ENCODE measurements around the gene CCDC87.
"Not testable (repeated sequence)": the region's sequence is repeated elsewhere in the genome, so short reads cannot be mapped to it uniquely, and the experiment has no call there.

Gene CCDC87, protein sequence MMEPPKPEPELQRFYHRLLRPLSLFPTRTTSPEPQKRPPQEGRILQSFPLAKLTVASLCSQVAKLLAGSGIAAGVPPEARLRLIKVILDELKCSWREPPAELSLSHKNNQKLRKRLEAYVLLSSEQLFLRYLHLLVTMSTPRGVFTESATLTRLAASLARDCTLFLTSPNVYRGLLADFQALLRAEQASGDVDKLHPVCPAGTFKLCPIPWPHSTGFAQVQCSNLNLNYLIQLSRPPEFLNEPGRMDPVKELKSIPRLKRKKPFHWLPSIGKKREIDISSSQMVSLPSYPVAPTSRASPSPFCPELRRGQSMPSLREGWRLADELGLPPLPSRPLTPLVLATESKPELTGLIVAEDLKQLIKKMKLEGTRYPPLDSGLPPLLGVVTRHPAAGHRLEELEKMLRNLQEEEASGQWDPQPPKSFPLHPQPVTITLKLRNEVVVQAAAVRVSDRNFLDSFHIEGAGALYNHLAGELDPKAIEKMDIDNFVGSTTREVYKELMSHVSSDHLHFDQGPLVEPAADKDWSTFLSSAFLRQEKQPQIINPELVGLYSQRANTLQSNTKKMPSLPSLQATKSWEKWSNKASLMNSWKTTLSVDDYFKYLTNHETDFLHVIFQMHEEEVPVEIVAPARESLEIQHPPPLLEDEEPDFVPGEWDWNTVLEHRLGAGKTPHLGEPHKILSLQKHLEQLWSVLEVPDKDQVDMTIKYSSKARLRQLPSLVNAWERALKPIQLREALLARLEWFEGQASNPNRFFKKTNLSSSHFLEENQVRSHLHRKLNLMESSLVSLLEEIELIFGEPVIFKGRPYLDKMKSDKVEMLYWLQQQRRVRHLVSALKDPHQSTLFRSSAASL

DNA sequence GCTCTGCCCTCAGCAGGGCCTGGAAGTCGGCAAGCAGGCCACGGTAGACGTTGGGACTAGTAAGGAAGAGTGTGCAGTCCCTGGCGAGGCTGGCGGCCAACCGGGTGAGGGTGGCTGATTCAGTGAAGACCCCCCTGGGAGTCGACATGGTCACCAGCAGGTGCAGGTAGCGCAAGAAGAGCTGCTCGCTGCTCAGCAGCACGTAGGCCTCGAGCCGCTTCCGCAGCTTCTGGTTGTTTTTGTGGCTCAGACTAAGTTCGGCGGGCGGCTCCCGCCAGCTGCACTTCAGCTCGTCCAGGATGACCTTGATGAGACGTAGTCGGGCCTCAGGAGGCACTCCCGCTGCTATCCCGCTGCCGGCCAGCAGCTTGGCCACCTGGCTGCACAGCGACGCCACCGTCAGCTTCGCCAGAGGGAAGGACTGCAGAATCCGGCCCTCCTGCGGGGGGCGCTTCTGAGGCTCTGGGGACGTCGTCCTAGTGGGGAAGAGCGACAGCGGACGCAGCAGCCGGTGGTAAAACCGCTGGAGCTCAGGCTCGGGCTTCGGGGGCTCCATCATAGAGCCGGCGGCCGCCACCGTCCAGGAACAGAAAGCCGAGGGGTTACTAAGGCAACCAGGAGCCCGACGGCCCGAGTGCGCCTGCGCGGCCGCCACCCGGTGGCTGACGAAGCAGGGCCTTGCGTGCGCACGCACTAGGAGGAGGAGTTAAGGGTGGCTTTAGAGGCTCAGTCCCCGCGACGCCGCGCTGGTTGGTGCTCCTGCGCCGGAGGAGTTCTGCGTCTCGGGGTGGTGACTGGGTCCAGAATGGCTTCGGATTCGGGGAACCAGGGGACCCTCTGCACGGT, at the start of gene CCDC87, which contains the start of gene CCS:
Gene CCDC87, minus strand, starts transcription at position 607 of the 846 bp plus-strand sequence. Its CDS starts 48 bp downstream, at position 559.
Gene CCS, plus strand, starts transcription at position 729 of the 846 bp plus-strand sequence. Its CDS starts 77 bp downstream, at position 806.
- peak; percentile 98 to 99 for DNase-seq (ENCODE audit: low read depth in 2 of 2)

GRCh38 chr11:66641834-66642233, 49.0 kb upstream of the CCDC87 start:
- DNase-seq (ENCODE audit: low read depth in 2 of 2) = no peak

DNA sequence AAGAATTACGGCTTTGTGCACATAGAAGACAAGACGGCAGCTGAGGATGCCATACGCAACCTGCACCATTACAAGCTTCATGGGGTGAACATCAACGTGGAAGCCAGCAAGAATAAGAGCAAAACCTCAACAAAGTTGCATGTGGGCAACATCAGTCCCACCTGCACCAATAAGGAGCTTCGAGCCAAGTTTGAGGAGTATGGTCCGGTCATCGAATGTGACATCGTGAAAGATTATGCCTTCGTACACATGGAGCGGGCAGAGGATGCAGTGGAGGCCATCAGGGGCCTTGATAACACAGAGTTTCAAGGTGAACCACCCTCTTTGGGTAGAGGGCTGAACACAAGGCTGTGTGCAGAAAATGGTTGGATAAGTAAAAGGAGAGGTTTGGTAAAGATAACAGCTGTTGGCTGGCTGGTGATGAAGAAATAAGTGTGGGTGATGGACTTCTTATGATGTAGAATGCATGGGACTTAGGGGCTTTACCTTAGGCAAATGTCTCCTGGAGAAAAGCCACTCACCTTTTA, 47.0 kb upstream of the CCDC87 start:
- not testable (repeated sequence) for DNase-seq (ENCODE audit: low read depth in 2 of 2)

GRCh38 chr11:66639066-66639813, 46.4 kb upstream of the CCDC87 start:
- DNase-seq (ENCODE audit: low read depth in 2 of 2) = no peak

DNA sequence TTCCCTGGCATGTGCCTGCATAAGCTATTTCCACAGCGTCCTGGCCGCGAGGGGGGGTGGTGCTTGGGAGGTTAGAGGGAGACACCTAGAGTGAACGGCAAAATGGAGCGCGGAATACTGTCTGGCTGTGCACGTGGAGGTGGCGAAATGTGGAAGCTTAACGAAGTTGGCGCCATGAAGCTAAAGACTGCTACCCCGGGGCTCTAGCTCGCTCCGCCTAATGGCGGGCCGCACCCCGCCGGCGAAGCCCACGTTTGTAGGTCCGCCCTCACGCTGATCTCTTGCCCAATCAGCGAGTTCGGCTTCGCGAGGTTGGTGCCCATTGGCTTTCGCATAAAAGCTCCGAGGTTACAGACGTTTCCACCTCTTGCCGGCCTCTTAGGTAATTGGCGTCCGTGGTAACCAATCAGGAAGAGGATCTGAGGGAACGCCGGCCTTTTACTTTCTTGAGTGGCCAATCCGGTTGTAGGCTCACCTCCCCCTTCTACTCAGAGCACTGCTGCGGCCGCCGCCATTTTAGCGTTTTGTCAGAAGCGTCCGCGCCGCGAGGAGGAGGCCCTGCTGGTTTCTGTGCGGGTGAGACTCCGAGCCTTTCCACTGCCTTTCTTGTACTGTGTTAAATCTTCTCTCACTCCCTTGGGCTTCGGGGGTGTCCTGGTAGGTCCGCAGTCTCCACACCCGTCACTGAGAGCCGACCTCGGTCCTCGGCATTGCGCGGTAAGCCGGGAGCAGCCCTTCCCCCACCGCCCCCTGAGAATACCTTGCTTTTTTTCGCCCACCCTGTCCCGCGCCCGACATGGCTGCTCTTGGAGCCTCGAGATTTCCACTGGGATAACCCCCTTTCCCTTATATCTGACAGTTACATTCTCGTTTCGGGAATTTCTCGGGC, 45.6 kb upstream of the CCDC87 start, which contains the start of gene RBM4:
Gene RBM4, plus strand, starts transcription at position 527 of the 889 bp plus-strand sequence. CDS start 1,009 bp downstream, outside the sequence.
- DNase-seq (ENCODE audit: low read depth in 2 of 2) = peak; percentile 88 to 91

GRCh38 chr11:66637557-66638176, 44.8 kb upstream of the CCDC87 start:
- DNase-seq (ENCODE audit: low read depth in 2 of 2) = no peak

DNA sequence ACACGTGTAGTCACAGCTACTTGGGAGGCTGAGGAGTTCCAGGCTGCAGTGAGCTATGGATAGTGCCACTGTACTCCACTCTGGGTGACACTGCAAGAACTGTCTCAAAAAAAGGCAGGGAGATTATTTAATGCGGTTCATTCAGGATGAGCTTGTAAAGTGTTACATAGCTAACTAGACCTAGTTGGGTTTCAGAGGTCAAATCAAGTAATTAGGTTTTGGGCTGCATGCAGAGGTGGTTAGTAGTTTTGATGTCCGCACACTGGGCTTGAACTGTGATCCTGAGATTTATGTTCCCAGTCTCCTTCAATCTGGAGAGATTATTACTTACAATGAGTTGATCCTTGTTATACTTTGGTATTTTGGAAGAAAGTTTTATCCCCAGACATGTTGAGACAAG, 43.5 kb upstream of the CCDC87 start:
- no peak for DNase-seq (ENCODE audit: low read depth in 2 of 2)

- DNase-seq (ENCODE audit: low read depth in 2 of 2) = no peak
Measured at GRCh38 chr11:66632952-66633351, 40.1 kb upstream of the CCDC87 start.

DNA sequence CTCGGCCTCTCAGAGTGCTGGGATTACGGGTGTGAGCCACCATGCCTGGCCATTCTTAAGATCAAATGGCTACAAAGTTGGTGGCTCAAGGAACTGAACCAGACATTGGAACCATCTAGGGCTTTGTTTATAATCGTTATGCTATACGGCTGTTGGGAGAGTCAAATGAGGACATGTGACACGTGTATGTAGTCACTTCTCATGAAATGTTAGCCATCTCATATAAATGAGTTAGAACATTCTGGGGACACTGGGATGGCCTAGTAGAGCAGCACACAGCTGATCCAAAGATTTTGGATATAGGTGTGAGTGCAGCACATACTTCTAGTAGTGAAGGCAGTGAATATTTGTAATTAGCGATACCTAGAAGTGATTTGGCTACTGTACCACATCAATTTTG, 39.0 kb upstream of the CCDC87 start:
- DNase-seq (ENCODE audit: low read depth in 2 of 2) = no peak

GRCh38 chr11:66629356-66629755, 36.5 kb upstream of the CCDC87 start:
- no peak for DNase-seq (ENCODE audit: low read depth in 2 of 2)

DNA sequence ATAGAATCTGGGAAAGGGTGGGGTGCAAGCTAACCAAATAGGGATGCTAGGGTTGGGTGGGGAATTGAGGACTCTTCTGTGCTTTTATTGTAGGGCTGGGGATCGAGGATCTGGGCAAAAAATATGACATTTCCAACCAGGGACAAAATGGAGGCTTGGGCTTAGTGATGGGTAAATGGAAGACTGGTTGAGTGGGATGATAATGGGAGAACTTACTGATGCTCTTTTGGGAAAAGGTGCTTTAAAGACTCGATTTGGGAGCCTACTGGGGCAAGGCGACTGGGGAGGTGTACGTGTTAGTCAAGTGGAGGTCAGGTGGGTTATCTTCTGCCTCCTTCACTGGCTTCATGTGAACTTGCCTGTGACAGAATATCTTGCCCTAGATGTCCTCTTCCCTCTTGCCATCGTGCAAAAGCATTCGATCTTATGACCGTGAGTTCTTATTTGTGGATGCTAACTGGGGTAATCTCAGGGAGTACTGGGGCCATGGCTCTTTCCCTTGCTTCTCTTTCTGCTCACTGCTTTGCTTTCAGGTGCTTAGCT, 35.3 kb upstream of the CCDC87 start:
- no peak for DNase-seq (ENCODE audit: low read depth in 2 of 2)

DNA sequence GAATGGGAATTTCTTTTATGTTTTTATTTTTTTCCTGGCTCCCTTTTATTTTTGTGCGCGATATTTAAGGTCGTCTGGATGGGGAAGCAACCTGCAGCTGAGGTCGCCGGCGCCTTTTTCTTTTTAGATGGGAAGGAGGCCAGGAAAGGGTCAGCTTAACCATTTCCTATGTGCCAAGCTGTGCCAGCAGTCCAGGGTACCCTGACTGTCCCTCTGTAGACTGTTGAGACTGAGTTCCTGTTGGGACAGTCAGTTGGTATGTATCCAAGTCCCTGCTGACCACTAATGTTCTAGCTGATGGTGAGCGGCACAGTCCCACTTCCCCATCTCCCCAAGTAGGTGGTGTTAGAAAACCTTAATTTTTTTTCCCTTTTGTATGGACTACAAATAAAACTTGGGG, 34.1 kb upstream of the CCDC87 start:
- no peak for DNase-seq (ENCODE audit: low read depth in 2 of 2)

GRCh38 chr11:66626382-66626781, 33.5 kb upstream of the CCDC87 start:
- DNase-seq (ENCODE audit: low read depth in 2 of 2) = no peak

DNA sequence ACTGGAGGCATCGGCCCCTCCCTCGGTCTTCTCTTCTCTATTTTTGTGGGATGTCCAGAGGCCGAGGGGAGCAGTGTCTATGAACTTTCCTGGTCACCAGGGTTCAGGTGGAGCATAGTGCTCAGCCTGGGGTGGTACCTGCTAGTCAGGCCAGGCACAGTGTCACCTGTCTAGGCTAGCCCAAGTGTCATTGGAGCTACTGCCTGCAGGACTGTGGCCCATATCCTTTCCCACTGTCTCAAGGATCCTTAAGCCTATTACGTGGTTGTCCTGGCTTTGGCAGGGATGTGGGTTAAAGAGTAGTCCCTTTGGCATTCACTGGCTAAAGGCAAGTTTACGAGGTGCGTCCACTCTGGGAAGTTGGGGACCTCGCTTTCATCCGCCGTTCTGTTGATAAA, 32.9 kb upstream of the CCDC87 start:
- DNase-seq (ENCODE audit: low read depth in 2 of 2) = no peak

- no peak for DNase-seq (ENCODE audit: low read depth in 2 of 2)
Measured at GRCh38 chr11:66625041-66625751, 32.3 kb upstream of the CCDC87 start.

GRCh38 chr11:66624450-66624849, 31.6 kb upstream of the CCDC87 start:
- DNase-seq (ENCODE audit: low read depth in 2 of 2) = no peak

GRCh38 chr11:66619080-66619554, 26.3 kb upstream of the CCDC87 start:
- DNase-seq (ENCODE audit: low read depth in 2 of 2) = no peak
